GM23338 (cell line): ENCODE data around the gene SYT2. TPM values are rescaled to one million over a fixed set of nuclear protein-coding genes. Genes with fewer than 3 reads are reported as not detected.

Source experiments
- ATAC-seq: fragments of 200-7000 bp; cut with Tn5 transposase; 3 replicates; pipeline ENCODE4 v1.9.1; 2020
- DNase-seq: peaks from one replicate; pipeline ENCODE4 v3.0.0-alpha.2; 2015; ENCODE audit warnings: low spot score
- H2AFZ ChIP-seq: fragments of 200-600 bp; sonication (generic); 2 replicates; pipeline ENCODE4 v1.8.0; 2016; ENCODE audit warnings: antibody characterized with exemption, mild to moderate bottlenecking, moderate library complexity
- H3F3A ChIP-seq: fragments of 200-600 bp; sonication (generic); replicated peaks from 2 replicates; pipeline ENCODE4 v1.8.0; 2017; ENCODE audit warnings: antibody characterized with exemption, mixed run types, low read depth
- H3K27ac ChIP-seq: fragments of 200-600 bp; sonication (generic); 2 replicates; pipeline ENCODE4 v1.6.1; 2016; ENCODE audit warnings: low read depth
- H3K27me3 ChIP-seq: fragments of 200-600 bp; sonication (generic); 2 replicates; pipeline ENCODE4 v1.8.0; 2016; ENCODE audit warnings: mild to moderate bottlenecking, mixed run types, moderate library complexity; ENCODE audit not compliant: insufficient read depth
- H3K36me3 ChIP-seq: fragments of 200-600 bp; sonication (generic); 2 replicates; pipeline ENCODE4 v1.8.0; 2016; ENCODE audit warnings: mild to moderate bottlenecking; ENCODE audit not compliant: insufficient read depth
- H3K4me1 ChIP-seq: fragments of 200-600 bp; sonication (generic); 2 replicates; pipeline ENCODE4 v1.8.0; 2016; ENCODE audit warnings: mild to moderate bottlenecking, moderate library complexity; ENCODE audit not compliant: insufficient read depth
- H3K4me2 ChIP-seq: fragments of 200-600 bp; sonication (generic); 2 replicates; pipeline ENCODE4 v1.7.1; 2017; ENCODE audit warnings: mixed run types
- H3K4me3 ChIP-seq: fragments of 200-600 bp; sonication (generic); 2 replicates; pipeline ENCODE4 v1.6.1; 2016; ENCODE audit warnings: mixed run types
- H3K79me2 ChIP-seq: fragments of 200-600 bp; sonication (generic); replicated peaks from 2 replicates; pipeline ENCODE4 v1.8.0; 2017; ENCODE audit warnings: mild to moderate bottlenecking; ENCODE audit not compliant: insufficient read depth
- H3K9me2 ChIP-seq: fragments of 200-600 bp; sonication (generic); 2 replicates; pipeline ENCODE4 v1.8.0; 2017; ENCODE audit not compliant: insufficient read depth
- H4K20me1 ChIP-seq: fragments of 200-600 bp; sonication (generic); replicated peaks from 2 replicates; pipeline ENCODE4 v1.8.0; 2017; ENCODE audit warnings: mild to moderate bottlenecking; ENCODE audit not compliant: insufficient read depth
- H3K27ac Mint-ChIP-seq: 2 replicates; pipeline ENCODE4 v1.8.0; 2020; ENCODE audit warnings: inconsistent platforms, mild to moderate bottlenecking, moderate library complexity, mixed read lengths
- H3K27me3 Mint-ChIP-seq: 3 replicates; pipeline ENCODE4 v1.8.0; 2022; ENCODE audit warnings: low read depth, mild to moderate bottlenecking, moderate library complexity, mixed read lengths, inconsistent platforms; ENCODE audit not compliant: insufficient read depth, poor library complexity
- H3K36me3 Mint-ChIP-seq: 3 replicates; pipeline ENCODE4 v1.8.0; 2021; ENCODE audit warnings: low read depth, mild to moderate bottlenecking, inconsistent platforms, moderate library complexity, mixed read lengths
- H3K4me1 Mint-ChIP-seq: 3 replicates; pipeline ENCODE4 v1.8.0; 2020; ENCODE audit warnings: mild to moderate bottlenecking, inconsistent platforms, mixed read lengths
- H3K4me3 Mint-ChIP-seq: 3 replicates; pipeline ENCODE4 v1.8.0; 2021; ENCODE audit warnings: moderate library complexity, mild to moderate bottlenecking, inconsistent platforms, mixed read lengths
- H3K9me3 Mint-ChIP-seq: 3 replicates; pipeline ENCODE4 v1.8.0; 2020; ENCODE audit warnings: moderate library complexity, mild to moderate bottlenecking, inconsistent platforms, mixed read lengths
- CREB1 ChIP-seq: fragments of 250-450 bp; sonication (Bioruptor Pico); IDR thresholded peaks from 2 replicates; pipeline ENCODE4 v1.5.0; 2020; ENCODE audit warnings: low read depth, mild to moderate bottlenecking, moderate library complexity
- EZH2 ChIP-seq: fragments of 200-600 bp; sonication (generic); IDR thresholded peaks from one replicate; pipeline ENCODE4 v1.8.0; 2017; ENCODE audit warnings: antibody characterized with exemption, mild to moderate bottlenecking, low read depth; ENCODE audit not compliant: unreplicated experiment
- EZH2phosphoT487 ChIP-seq: fragments of 200-600 bp; sonication (generic); IDR thresholded peaks from one replicate; pipeline ENCODE4 v1.8.1; 2018; ENCODE audit warnings: antibody characterized with exemption; ENCODE audit not compliant: unreplicated experiment
- NANOG ChIP-seq: IDR thresholded peaks from 2 replicates; pipeline ENCODE4 v1.6.1; 2016; ENCODE audit warnings: antibody characterized with exemption, borderline replicate concordance
- POLR2AphosphoS5 ChIP-seq: IDR thresholded peaks from 2 replicates; pipeline ENCODE4 v1.6.1; 2016; ENCODE audit warnings: antibody characterized with exemption, low read depth
- ZNF114 ChIP-seq: fragments of 250-450 bp; sonication (Bioruptor Pico); IDR thresholded peaks from 2 replicates; pipeline ENCODE4 v1.5.0; 2020; ENCODE audit warnings: mild to moderate bottlenecking, moderate library complexity
- ZNF331 ChIP-seq: fragments of 250-450 bp; sonication (Bioruptor Pico); IDR thresholded peaks from 2 replicates; pipeline ENCODE4 v1.5.0; 2020; ENCODE audit warnings: low read depth, mild to moderate bottlenecking, moderate library complexity
- polyA plus RNA-seq: library from polyadenylated mRNA; unstranded; fragments of >200 nt; fragmentation: Nextera tagmentation; extraction: Ambion mirVana; gene quantifications from 2 replicates; pipeline ENCODE4 v1.2.1, GENCODE V29; 2016
- total RNA-seq: library from RNA; depleted of rRNA; stranded (reverse); fragments of >200 nt; shearing (Covaris generic); gene quantifications from 2 replicates; pipeline ENCODE4 v1.2.3, GENCODE V29; 2014
- TF ChIP-seq, protein P1 (sequence below): IDR thresholded peaks from 2 replicates; pipeline ENCODE4 v1.6.1; 2016; ENCODE audit warnings: antibody characterized with exemption
- TF ChIP-seq, protein P2 (sequence below), 2 experiments: fragments of 200-600 bp in 1 of 2; sonication (generic) in 1 of 2; conservative IDR thresholded peaks; 2 replicates each; pipeline versions ENCODE4 v1.5.1 to v1.6.1; 2016 to 2017; ENCODE audit warnings: antibody characterized with exemption in 2 of 2, low read depth in 2 of 2, mild to moderate bottlenecking in 2 of 2, moderate library complexity in 1 of 2
- TF ChIP-seq, protein P3 (sequence below): IDR thresholded peaks from one replicate; pipeline ENCODE4 v1.6.1; 2018; ENCODE audit warnings: antibody characterized with exemption; ENCODE audit not compliant: unreplicated experiment
- TF ChIP-seq, protein P4 (sequence below): fragments of 250-450 bp; sonication (Bioruptor Pico); IDR thresholded peaks from 2 replicates; pipeline ENCODE4 v1.5.0; 2020; ENCODE audit warnings: mild to moderate bottlenecking, moderate library complexity

Gene SYT2
- total and polyA plus RNA-seq, 2 experiments from 2014 or later: 2.4 to 12.5 TPM

DNA sequence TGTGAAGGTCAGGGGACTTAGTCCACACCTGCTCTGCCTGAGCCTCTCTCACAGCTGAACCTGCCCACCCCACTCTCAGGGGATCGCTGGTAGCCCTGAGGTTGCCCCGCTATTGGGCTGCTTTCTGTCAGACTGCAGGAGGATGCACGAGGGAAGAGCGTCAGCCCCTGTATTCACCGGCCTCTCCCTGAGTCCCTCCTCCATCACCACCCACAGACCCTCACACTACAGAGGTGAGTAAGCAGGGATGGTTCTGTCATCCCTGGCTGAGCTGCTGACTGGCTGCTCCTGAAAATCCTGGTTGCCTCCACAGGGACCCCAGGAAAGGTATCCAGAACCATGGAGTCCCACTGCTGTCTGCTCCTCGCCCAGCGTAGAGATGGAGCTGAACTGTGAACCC, 118.7 kb downstream of the SYT2 start:
- H3K4me2 ChIP-seq: no peak overlapping the region
- Mint-ChIP-seq H3K36me3 (peaks cover 8% of the 10 kb centered on the region; the same call in 2 of the 3 replicates), H3K9me3 (no peaks in the 10 kb centered on the region), H3K4me1 (no peaks in the 10 kb centered on the region), H3K4me3 (no peak overlapping the region), H3K27ac (no peak overlapping the region), H3K27me3 (no peaks in the 10 kb centered on the region)
- H3K4me1 ChIP-seq: no peaks in the 10 kb centered on the region
- no peak overlapping the region for H3K4me3 ChIP-seq
- peaks cover 4% of the 10 kb centered on the region; the same call in 1 of the 2 replicates for H3K9me2 ChIP-seq
- H2AFZ ChIP-seq: no peak overlapping the region
- H3F3A ChIP-seq: no peaks in the 10 kb centered on the region
- no peaks in the 10 kb centered on the region for H3K36me3 ChIP-seq
- no peak overlapping the region for H3K27ac ChIP-seq
- H3K79me2 ChIP-seq: no peaks in the 10 kb centered on the region
- no peaks in the 10 kb centered on the region for H3K27me3 ChIP-seq
- no peaks in the 10 kb centered on the region for H4K20me1 ChIP-seq
- DNase-seq (no peak), ATAC-seq (peak; percentile 15; the same call in 2 of the 3 replicates)
- no peak for TF ChIP-seq NANOG
- no peak for TF ChIP-seq POLR2AphosphoS5
- TF ChIP-seq EZH2phosphoT487: no peak
- TF ChIP-seq, protein P1, sequence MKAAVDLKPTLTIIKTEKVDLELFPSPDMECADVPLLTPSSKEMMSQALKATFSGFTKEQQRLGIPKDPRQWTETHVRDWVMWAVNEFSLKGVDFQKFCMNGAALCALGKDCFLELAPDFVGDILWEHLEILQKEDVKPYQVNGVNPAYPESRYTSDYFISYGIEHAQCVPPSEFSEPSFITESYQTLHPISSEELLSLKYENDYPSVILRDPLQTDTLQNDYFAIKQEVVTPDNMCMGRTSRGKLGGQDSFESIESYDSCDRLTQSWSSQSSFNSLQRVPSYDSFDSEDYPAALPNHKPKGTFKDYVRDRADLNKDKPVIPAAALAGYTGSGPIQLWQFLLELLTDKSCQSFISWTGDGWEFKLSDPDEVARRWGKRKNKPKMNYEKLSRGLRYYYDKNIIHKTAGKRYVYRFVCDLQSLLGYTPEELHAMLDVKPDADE: no peak
- TF ChIP-seq CREB1 (CRISPR knock-in tag): no peak
- TF ChIP-seq EZH2: no peak
- TF ChIP-seq, protein P2, sequence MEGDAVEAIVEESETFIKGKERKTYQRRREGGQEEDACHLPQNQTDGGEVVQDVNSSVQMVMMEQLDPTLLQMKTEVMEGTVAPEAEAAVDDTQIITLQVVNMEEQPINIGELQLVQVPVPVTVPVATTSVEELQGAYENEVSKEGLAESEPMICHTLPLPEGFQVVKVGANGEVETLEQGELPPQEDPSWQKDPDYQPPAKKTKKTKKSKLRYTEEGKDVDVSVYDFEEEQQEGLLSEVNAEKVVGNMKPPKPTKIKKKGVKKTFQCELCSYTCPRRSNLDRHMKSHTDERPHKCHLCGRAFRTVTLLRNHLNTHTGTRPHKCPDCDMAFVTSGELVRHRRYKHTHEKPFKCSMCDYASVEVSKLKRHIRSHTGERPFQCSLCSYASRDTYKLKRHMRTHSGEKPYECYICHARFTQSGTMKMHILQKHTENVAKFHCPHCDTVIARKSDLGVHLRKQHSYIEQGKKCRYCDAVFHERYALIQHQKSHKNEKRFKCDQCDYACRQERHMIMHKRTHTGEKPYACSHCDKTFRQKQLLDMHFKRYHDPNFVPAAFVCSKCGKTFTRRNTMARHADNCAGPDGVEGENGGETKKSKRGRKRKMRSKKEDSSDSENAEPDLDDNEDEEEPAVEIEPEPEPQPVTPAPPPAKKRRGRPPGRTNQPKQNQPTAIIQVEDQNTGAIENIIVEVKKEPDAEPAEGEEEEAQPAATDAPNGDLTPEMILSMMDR (conservative IDR thresholded peaks at IDR 0.05; ENCODE audit: low read depth in 2 of 2): no peak
- TF ChIP-seq ZNF114 (CRISPR knock-in tag): no peak
- TF ChIP-seq, protein P3, sequence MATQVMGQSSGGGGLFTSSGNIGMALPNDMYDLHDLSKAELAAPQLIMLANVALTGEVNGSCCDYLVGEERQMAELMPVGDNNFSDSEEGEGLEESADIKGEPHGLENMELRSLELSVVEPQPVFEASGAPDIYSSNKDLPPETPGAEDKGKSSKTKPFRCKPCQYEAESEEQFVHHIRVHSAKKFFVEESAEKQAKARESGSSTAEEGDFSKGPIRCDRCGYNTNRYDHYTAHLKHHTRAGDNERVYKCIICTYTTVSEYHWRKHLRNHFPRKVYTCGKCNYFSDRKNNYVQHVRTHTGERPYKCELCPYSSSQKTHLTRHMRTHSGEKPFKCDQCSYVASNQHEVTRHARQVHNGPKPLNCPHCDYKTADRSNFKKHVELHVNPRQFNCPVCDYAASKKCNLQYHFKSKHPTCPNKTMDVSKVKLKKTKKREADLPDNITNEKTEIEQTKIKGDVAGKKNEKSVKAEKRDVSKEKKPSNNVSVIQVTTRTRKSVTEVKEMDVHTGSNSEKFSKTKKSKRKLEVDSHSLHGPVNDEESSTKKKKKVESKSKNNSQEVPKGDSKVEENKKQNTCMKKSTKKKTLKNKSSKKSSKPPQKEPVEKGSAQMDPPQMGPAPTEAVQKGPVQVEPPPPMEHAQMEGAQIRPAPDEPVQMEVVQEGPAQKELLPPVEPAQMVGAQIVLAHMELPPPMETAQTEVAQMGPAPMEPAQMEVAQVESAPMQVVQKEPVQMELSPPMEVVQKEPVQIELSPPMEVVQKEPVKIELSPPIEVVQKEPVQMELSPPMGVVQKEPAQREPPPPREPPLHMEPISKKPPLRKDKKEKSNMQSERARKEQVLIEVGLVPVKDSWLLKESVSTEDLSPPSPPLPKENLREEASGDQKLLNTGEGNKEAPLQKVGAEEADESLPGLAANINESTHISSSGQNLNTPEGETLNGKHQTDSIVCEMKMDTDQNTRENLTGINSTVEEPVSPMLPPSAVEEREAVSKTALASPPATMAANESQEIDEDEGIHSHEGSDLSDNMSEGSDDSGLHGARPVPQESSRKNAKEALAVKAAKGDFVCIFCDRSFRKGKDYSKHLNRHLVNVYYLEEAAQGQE: no peak
- TF ChIP-seq, protein P4, sequence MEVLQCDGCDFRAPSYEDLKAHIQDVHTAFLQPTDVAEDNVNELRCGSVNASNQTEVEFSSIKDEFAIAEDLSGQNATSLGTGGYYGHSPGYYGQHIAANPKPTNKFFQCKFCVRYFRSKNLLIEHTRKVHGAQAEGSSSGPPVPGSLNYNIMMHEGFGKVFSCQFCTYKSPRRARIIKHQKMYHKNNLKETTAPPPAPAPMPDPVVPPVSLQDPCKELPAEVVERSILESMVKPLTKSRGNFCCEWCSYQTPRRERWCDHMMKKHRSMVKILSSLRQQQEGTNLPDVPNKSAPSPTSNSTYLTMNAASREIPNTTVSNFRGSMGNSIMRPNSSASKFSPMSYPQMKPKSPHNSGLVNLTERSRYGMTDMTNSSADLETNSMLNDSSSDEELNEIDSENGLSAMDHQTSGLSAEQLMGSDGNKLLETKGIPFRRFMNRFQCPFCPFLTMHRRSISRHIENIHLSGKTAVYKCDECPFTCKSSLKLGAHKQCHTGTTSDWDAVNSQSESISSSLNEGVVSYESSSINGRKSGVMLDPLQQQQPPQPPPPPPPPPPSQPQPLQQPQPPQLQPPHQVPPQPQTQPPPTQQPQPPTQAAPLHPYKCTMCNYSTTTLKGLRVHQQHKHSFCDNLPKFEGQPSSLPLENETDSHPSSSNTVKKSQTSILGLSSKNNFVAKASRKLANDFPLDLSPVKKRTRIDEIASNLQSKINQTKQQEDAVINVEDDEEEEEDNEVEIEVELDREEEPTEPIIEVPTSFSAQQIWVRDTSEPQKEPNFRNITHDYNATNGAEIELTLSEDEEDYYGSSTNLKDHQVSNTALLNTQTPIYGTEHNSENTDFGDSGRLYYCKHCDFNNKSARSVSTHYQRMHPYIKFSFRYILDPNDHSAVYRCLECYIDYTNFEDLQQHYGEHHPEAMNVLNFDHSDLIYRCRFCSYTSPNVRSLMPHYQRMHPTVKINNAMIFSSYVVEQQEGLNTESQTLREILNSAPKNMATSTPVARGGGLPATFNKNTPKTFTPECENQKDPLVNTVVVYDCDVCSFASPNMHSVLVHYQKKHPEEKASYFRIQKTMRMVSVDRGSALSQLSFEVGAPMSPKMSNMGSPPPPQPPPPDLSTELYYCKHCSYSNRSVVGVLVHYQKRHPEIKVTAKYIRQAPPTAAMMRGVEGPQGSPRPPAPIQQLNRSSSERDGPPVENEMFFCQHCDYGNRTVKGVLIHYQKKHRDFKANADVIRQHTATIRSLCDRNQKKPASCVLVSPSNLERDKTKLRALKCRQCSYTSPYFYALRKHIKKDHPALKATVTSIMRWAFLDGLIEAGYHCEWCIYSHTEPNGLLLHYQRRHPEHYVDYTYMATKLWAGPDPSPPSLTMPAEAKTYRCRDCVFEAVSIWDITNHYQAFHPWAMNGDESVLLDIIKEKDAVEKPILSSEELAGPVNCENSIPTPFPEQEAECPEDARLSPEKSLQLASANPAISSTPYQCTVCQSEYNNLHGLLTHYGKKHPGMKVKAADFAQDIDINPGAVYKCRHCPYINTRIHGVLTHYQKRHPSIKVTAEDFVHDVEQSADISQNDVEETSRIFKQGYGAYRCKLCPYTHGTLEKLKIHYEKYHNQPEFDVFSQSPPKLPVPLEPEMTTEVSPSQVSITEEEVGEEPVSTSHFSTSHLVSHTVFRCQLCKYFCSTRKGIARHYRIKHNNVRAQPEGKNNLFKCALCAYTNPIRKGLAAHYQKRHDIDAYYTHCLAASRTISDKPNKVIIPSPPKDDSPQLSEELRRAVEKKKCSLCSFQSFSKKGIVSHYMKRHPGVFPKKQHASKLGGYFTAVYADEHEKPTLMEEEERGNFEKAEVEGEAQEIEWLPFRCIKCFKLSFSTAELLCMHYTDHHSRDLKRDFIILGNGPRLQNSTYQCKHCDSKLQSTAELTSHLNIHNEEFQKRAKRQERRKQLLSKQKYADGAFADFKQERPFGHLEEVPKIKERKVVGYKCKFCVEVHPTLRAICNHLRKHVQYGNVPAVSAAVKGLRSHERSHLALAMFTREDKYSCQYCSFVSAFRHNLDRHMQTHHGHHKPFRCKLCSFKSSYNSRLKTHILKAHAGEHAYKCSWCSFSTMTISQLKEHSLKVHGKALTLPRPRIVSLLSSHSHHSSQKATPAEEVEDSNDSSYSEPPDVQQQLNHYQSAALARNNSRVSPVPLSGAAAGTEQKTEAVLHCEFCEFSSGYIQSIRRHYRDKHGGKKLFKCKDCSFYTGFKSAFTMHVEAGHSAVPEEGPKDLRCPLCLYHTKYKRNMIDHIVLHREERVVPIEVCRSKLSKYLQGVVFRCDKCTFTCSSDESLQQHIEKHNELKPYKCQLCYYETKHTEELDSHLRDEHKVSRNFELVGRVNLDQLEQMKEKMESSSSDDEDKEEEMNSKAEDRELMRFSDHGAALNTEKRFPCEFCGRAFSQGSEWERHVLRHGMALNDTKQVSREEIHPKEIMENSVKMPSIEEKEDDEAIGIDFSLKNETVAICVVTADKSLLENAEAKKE: no peak
- no peak for TF ChIP-seq ZNF331
